CD4-positive, alpha-beta T cell treated with Interleukin-6 at 100 ng/mL for 8 hours (primary cell): ENCODE measurements around the gene JSRP1.

Source experiments
- DNase-seq: peaks from one replicate; pipeline ENCODE4 v3.0.0-alpha.2; 2020; ENCODE audit warnings: mixed read lengths, low spot score

Gene JSRP1

DNA sequence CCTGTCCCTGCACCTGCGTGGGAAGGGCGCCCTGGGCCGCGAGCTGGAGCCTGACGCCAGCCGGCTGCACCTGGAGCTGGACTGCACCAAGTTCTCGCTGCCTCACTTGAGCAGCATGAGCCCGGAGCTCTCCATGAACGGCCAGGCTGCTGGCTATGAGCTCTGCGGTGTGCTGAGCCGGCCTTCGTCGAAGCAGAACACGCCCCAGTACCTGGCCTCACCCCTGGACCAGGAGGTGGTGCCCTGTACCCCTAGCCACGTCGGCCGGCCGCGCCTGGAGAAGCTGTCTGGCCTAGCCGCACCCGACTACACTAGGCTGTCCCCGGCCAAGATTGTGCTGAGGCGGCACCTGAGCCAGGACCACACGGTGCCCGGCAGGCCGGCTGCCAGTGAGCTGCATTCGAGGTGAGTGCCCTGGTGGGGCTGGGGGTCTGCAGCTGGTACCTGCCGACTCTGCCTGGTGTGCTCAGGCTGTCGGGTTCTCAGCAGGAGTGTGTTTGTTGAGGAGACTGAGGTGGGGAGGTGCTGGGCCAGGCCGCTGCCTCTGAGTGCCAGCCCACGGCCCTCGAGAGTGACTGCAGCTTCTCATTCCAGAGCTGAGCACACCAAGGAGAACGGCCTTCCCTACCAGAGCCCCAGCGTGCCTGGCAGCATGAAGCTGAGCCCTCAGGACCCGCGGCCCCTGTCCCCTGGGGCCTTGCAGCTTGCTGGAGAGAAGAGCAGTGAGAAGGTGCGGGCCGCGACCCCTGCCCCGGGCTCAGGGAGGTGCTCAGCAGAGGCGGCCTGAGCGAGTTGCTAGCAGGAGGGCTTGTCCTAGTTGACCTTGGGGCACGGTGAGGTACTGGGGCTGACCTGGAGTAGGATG, 39.6 kb downstream of the JSRP1 start:
- no peak for DNase-seq

- peak; percentile 37 for DNase-seq
Observed at GRCh38 chr19:2215281-2215751, 40.9 kb downstream of the JSRP1 start.

- no peak for DNase-seq
Observed at GRCh38 chr19:2214251-2214650, 42.0 kb downstream of the JSRP1 start.

- DNase-seq: no peak
Observed at GRCh38 chr19:2213799-2214198, 42.4 kb downstream of the JSRP1 start.

DNA sequence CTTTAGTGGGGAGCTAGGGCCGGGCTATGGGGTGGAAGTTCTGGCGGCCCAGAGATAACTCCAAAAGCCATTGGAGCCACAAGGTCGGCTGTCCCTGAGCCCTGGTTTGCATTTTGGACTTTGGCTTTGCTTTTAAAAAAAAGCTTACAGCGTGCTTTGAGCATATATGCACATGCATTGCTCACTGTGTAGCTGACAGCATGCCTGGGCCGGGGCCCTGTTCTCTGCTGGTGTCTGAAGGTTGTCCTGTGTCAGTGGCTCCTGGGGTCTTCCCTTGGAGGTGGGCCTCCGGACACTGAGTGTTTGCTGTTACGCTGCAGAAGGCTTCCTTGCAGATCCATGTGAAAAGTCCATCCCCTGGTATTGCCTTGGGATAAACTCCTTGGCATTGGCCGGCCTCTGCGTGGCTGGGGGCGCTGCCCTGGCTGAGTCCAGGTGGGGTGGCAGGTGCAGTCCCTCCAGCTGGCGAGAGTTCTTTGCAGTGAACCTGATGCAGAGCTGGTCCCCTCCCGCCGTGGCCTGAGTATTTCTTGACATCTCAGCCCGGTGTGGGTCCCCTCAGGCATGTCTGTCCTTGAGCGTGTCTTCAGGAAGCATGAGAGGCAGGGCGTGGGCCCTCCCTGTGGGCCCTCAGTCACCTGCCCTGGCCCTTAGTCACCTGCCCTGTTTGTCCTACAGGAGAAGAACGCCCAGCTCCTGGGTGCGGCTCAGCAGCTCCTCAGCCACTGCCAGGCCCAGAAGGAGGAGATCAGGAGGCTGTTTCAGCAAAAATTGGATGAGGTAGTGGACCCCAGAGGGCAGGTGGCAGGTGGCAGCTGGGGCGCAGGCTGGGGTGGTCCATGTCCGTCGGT, 43.1 kb downstream of the JSRP1 start:
- no peak for DNase-seq

DNA sequence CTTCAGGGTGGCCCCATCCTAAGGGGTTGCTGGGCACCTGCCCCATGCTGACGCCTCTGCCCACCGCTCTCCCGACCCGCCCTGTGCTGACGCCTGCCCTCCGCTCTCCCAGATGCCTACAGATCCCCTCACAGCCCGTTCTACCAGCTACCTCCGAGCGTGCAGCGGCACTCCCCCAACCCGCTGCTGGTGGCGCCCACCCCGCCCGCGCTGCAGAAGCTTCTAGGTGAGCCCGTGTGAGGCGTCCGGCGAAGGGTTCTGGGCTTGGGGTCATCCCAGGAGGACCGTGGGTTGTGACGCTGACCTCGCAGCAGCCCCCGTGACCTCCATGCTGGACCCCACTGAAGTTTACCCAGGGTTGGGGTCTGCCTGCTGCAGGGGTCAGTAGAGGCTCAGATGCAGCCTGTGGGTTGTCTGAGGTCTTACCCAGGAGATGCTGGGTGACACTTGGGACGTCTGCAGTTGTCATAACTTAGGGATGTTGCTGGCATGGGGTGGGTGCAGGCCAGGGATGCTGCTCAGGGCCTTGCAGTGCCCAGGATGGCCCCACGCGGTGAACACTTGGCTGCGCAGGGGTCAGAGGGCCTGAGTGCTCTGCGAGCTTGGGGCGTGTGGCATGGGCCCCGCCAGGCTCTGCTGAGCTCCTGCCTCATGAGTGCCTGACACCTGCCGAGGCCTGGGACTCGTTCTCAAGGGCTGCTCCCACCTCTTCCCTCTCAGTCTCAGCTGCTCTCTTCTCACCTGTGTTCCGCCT, 45.1 kb downstream of the JSRP1 start:
- DNase-seq: no peak

- no peak for DNase-seq
Observed at GRCh38 chr19:2210206-2210605, 46.0 kb downstream of the JSRP1 start.

DNA sequence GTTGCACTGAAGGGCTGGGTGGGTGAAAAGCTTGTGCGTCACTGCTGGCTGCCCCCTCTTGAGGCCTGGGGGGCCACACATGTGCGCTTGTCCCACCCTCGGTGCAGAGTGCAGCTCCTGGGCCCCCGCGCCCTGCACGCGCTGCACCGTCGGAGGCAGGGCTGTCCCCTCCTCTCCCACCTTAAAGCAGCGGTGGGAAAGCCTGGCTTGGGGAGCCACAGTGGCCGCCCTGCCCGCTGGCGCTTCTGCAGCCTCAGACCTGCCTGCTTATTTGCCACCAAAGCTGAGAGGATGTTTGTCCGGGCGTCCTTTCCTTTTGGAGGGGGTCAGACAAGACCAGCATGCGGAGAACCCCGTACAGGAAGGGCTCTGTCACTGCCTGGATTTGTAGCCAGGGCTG, 46.8 kb downstream of the JSRP1 start:
- DNase-seq: no peak

DNA sequence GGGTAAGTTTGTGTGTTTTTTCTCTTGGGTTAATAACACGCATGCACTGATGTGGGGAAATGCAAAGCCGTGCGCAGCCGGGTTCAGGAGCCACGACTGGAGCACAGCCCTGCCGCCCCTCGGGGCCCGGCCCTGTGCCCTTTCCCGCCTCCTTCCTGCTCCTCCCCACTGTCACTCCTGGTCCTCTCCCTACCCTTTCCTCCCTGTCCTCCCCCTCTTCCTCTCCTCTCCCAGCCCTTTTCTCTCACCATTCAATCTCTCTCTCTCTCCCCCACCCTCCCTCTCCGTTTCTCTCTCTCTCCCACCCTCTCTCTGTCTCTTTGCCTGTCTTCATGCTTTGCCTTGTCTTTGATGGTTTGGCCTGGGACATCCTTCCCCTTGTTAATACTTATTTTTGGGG, 47.2 kb downstream of the JSRP1 start:
- no peak for DNase-seq

- no peak for DNase-seq
Observed at GRCh38 chr19:2207991-2208860, 48.0 kb downstream of the JSRP1 start.

DNA sequence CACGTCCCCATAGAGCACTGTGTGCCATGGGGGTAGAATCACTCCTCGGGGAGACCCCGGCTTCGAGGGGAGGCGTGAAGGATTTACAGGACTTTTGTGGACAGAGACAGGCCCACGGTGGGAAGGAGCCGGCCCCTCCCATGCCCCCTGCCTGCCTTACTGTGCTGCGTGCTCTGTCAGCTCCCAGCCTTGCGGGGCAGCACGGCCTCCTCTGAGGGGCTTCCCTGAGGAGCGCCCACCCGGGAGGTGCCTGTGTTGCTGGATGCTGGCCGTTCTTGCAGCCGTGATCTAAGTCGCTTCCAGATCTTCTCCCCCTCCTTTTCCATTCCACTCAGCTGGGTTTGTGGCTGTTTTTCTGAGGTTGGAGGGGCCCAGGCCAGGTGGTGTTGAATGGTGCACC, 49.2 kb downstream of the JSRP1 start:
- no peak for DNase-seq

- DNase-seq: no peak
Observed at GRCh38 chr19:2202366-2202765, 53.9 kb downstream of the JSRP1 start.
